HL-60/S4 treated with phorbol 12-myristate 13-acetate at 8.2 ng/mL for 4 days and 3 days (cell line): ENCODE results near the gene CTNNA3.

Experiments
- in situ Hi-C: fragments of 300-500 bp; cut with MboI; formaldehyde crosslinking; loops from 2 replicates; pipeline ENCODE4 v1.15.0; 2022; ENCODE audit warnings: low sequenced_read_pairs

CTNNA3 gene

GRCh38 chr10:67386260-67386659 lies 309.7 kb downstream of the CTNNA3 start:
- in situ Hi-C loops, result no loop called here

DNA sequence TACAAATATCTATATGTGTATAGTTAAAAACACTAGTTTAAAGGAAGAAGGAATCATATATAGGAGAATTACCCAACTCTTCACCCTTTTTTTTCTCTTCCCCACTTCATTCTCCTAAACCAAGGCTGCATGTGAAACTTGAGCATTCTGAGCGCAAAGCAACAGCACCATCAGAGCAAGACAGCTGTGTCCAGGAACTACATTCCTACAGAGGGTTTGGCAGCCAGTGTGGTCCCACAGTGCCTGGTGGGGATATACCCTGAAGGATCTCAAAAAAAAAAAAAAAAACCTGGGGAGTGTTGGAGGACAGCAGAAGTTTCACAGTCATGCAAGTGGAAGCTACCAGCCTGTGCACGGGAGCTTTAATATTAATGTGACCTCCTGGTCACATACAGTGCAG lies 310.4 kb downstream of the CTNNA3 start:
- in situ Hi-C loops, result no loop called here

- in situ Hi-C loops, result no loop called here
These were observed 310.9 kb downstream of the CTNNA3 start for GRCh38 chr10:67385089-67385488.

DNA sequence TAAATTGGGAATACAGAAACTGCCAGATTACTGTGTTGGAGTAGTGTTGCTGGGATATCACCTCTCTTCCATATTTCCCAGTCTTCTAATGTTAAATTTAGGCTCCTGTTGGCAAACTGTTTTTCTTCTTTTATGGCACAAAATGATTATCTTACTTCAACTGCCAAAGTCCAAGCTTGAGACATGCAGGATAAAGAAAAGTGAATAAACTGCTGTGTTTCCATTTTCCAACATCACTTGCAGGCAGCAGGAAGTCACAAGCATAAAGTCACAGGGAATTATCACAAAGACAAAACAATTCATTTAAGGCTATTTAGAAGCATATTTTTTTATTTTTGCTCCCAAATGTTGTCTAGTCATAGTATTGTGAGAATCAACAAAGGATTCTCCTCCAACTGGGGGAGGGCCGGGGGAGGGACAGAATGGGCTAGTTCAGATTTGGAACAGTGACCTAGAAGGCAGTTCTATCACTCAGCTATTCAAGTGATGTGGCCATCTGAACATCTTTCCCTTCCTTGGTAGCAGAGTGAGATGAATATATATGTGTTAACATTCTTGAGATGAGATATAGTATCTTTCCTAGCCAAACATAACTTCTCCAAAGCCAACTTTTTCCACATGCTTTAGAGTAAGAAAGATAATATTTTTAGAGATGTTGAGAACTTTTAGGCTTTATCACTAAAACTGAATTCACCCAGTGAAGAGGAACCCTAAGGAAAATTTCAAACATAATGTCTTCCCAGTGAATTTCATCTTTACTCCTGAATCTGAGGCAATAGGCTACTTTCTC lies 364.7 kb downstream of the CTNNA3 start:
- in situ Hi-C loops, result no loop called here

DNA sequence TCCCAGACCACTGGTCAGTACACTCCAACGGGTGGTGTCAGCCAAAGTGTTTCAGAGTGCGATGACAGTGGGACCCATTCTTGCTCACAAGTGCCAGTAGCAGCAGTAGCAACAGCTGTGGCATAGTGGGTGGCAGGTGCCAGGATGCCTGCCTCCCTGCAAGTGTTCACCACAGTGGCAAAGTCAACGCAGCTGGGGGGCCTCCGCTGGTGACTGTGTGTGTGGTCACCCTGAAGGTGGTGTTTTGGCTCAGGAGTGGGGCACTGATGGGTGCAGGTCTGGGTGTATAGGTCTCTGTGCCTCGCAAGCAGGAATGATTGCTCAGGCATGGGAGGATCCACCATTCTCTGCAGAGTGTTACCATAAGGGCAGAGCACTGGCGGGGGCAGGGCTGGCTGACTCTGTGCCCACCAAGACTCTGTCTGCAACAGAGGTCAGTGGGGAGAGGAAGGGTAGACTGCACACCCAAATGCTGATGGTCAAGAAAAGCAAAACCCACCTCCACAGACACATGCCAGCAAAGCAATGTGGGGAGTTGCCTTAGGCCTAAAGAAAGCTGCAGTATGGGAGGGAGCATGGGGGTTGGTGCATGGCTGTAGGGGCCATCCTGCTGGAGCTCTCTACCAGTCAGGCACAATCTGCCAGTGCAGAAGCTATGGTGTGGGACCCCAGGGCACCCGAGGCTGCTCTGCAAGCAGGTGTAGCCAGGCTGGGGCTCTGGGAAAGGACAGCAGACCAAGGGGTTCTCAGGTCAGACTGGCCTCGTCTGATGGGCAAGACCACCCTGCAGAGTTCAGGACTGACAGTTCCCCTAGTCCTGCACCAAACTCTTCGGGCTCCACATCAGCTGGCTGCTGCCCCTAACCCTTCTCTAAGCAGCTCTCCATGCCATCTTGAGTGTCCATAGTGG lies 368.1 kb downstream of the CTNNA3 start:
- in situ Hi-C loops, result no loop called here

GRCh38 chr10:67319976-67320375 lies 376.0 kb downstream of the CTNNA3 start:
- in situ Hi-C loops, result no loop called here

DNA sequence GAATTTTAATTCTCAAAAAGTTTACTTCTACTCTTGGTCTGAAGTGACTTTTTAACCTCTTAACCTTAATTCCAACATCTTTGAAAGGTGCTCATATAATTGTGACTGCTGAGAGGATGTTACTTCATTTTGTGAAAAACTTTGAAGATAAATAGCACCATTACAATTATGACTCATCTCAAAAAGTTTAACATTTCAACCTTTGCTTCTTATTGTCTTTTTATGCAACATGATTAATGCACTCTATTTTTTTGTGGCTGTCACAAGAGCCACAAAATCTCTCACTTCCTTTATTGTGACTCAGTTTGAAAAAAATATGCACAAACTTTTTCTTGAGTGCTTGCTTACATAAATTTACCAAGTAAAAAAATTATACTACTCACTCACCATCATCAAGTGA lies 387.1 kb downstream of the CTNNA3 start:
- in situ Hi-C loops, result no loop called here

GRCh38 chr10:67306588-67307205 lies 389.3 kb downstream of the CTNNA3 start:
- in situ Hi-C loops, result no loop called here

DNA sequence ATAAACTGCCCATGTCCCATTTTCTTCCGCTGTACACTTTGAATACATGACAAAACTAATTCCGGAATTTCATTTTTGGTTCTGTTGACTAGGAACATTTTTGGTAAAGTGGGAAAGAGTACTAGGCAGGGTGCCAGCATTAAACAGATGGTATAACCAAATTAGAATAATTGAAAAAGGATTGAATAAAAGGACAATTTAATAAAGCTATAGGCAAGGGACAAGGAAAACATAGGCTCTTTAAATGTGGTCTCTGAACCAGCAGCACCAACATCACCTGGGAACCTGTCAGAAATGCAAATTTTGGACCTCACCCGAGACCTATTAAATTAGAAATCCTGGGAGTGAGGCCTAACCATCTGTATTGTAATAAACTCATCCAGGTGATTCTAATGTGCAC lies 393.3 kb downstream of the CTNNA3 start:
- in situ Hi-C loops, result no loop called here

- in situ Hi-C loops, result no loop called here
These were observed 396.2 kb downstream of the CTNNA3 start for GRCh38 chr10:67299761-67300160.

- in situ Hi-C loops, result no loop called here
These were observed 398.3 kb downstream of the CTNNA3 start for GRCh38 chr10:67297637-67298181.

- in situ Hi-C loops, result no loop called here
These were observed 399.1 kb downstream of the CTNNA3 start for GRCh38 chr10:67296926-67297325.

DNA sequence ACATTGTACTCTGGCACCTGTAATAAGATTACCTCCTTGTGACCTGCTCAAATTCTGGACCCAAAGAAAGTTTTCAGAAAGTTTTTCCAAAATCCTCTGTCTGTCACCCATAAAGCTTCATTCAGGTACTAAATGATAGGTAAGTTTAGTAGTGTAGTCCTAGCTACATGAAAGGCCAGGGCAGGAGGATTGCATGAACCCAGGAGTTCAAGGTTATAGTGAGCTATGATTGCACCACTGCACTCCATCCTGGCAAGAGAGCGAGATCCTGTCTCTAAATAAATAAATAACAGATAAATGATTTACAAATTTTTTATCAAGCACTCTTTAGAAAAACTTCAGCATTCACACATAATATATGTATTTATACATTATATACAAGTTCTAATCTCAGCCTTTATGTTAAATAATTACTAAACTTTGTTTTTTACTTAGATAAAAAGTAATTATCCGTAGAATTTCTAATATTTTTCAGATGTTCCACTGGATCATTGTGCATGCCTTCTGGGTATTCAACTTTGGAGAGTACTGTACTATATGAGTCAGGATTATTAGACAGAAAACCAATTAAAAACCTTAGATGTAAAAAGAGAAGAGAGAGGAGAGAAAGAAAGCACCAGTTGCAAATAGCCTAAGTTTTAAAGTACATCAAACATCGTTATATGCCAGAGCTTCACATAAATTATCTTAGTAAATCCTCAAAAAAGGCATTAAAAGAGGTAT lies 407.1 kb downstream of the CTNNA3 start:
- in situ Hi-C loops, result no loop called here

DNA sequence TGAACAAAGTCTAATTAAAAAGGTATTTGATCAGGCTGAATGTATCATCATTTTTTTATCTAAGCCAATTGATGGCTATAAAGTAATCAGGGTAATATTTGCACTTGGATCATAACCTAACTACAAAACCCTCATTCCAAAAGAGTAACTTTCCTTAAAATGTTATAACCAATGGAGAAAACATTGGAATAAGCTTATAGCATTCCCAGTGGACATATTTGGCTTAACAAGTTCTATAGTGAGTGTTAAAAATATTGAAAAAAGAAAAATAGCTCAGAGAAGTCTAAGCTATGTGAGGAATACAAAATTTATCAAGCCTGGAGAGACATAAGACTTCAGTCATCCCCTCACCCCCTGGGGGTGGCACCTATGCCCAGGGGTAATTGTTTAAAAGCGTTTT lies 411.4 kb downstream of the CTNNA3 start:
- in situ Hi-C loops, result no loop called here

DNA sequence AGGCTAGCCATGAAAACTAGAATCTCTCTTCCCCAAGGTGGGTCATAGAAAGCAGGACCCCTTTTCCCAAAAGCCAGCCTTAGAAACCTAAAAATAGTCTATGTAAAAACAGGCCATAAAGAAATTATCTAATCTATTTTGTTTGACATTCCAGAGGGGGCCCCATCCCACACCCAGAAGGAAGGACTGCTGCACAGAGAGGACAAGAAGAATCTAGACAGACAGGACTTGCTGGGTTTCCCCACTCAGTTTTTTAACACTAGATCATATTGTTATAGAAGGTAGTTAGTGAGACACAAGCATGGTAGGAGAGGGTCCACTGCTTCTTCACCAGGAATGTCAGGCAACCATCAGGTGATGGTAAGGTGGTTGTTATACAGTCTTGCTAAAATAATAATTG lies 413.1 kb downstream of the CTNNA3 start:
- in situ Hi-C loops, result no loop called here

GRCh38 chr10:67280405-67280804 lies 415.6 kb downstream of the CTNNA3 start:
- in situ Hi-C loops, result no loop called here

DNA sequence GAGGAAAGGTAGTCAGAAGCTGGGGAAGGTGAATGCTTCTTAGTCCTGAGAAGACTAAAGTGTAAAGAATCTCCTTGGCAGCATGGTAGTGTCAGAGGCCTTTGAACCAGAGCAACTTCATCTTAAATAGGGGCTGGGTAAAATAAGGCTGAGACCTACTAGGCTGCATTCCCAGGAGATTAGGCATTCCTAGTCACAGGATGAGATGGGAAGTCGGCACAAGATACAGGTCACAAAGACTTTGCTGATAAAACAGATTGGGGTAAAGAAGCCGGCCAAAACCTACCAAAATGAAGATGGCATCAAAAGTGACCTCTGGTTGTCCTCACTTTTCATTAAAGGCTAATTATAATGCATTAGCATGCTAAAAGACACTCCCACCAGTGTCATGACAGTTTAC lies 418.6 kb downstream of the CTNNA3 start:
- in situ Hi-C loops, result no loop called here

- in situ Hi-C loops, result no loop called here
These were observed 426.2 kb downstream of the CTNNA3 start for GRCh38 chr10:67269828-67270227.

DNA sequence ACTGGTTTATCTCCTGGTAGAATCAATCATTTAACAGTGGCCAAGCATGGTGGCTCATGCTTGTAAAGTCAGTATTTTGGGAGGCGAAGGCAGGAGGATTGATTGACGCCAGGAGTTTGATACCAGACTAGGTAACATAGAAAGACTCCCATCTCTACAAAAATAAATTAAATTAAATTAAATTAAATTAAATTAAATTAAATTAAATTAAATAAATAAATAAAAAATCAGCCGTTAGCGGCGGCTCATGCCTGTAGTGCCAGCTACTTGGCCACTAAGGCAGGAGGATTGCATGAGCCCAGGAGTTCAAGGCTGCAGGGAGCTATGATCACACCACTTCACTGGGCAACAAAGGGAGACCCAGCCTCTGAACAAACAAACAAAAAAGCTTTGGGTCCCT lies 427.8 kb downstream of the CTNNA3 start:
- in situ Hi-C loops, result no loop called here

GRCh38 chr10:67262675-67263074 lies 433.3 kb downstream of the CTNNA3 start:
- in situ Hi-C loops, result no loop called here
